Spleen (tissue), 11 donors: Measurements from ENCODE around the gene PXMP2. TPM values are rescaled to one million over a fixed set of nuclear protein-coding genes. Genes with fewer than 3 reads are reported as not detected.

Experiments used
- DNase-seq: peaks from one replicate; pipeline ENCODE4 v3.0.0-alpha.2; 2020
- H3K27ac ChIP-seq, 8 donors: fragments of 200-600 bp; sonication (generic) in 7 of 8; 1 replicate in 4 of 8; 2 replicates in 4 of 8; pipeline versions ENCODE4 v1.5.0 to v1.8.0; 2016 to 2021; ENCODE audit warnings: inconsistent platforms in 4 of 8, mild to moderate bottlenecking in 4 of 8, moderate library complexity in 1 of 8
- H3K27me3 ChIP-seq, 7 donors: fragments of 200-600 bp; sonication (generic) in 6 of 7; replicated peaks in 1 of 7; 1 replicate in 4 of 7; 2 replicates in 3 of 7; pipeline versions ENCODE4 v1.5.0 to v1.8.0; 2016 to 2021; ENCODE audit warnings: inconsistent platforms in 3 of 7, mild to moderate bottlenecking in 1 of 7
- H3K36me3 ChIP-seq, 6 donors: fragments of 200-600 bp; sonication (generic) in 5 of 6; 1 replicate in 4 of 6; 2 replicates in 2 of 6; pipeline versions ENCODE4 v1.5.0 to v1.8.0; 2016 to 2021; ENCODE audit warnings: inconsistent platforms in 2 of 6
- H3K4me1 ChIP-seq, 6 donors: fragments of 200-600 bp; sonication (generic) in 5 of 6; 1 replicate in 3 of 6; 2 replicates in 3 of 6; pipeline versions ENCODE4 v1.5.0 to v1.8.0; 2016 to 2021; ENCODE audit warnings: inconsistent platforms in 3 of 6
- H3K4me3 ChIP-seq, 8 donors: fragments of 200-600 bp; sonication (generic) in 7 of 8; 1 replicate in 4 of 8; 2 replicates in 4 of 8; pipeline versions ENCODE4 v1.5.0 to v1.8.0; 2016 to 2021; ENCODE audit warnings: inconsistent platforms in 4 of 8, mild to moderate bottlenecking in 4 of 8, moderate library complexity in 2 of 8
- H3K9me3 ChIP-seq, 8 donors: fragments of 200-600 bp; sonication (generic) in 7 of 8; 1 replicate in 4 of 8; 2 replicates in 4 of 8; pipeline versions ENCODE4 v1.5.0 to v1.8.0; 2016 to 2021; ENCODE audit warnings: inconsistent platforms in 4 of 8
- CTCF ChIP-seq, 11 experiments: fragments of 200-600 bp in 7 of 11; fragments of 450-650 bp in 4 of 11; sonication (generic) in 4 of 11; IDR thresholded peaks in 8 of 11; conservative IDR thresholded peaks in 3 of 11; 1 replicate in 7 of 11; 2 replicates in 4 of 11; pipeline versions ENCODE4 v1.4.0 to v1.8.0; 2016 to 2021; ENCODE audit warnings: antibody characterized with exemption in 11 of 11, inconsistent platforms in 4 of 11, mild to moderate bottlenecking in 1 of 11
- POLR2A ChIP-seq, 3 donors: fragments of 450-650 bp; IDR thresholded peaks; one replicate each; pipeline ENCODE4 v1.5.1; 2017; ENCODE audit warnings: antibody characterized with exemption in 3 of 3, mild to moderate bottlenecking in 1 of 3
- POLR2AphosphoS5 ChIP-seq, 3 donors: sonication (generic); formaldehyde crosslinking; IDR thresholded peaks; one replicate each; pipeline ENCODE4 v1.5.1; 2017; ENCODE audit warnings: antibody characterized with exemption in 3 of 3
- WGBS, 5 donors: extraction: QIAGEN DNeasy Blood & Tissue Kit in 3 of 5; methylation state at CpG; one replicate each; pipeline versions ENCODE4 v1.1.5 to v1.1.7; 2013 to 2018; 5-methylcytosine and 5-hydroxymethylcytosine counted together
- intact Hi-C: fragments of 100-400 bp; cut with DNase I; formaldehyde crosslinking; loops from one replicate; pipeline ENCODE4 v1.15.0; 2023; ENCODE audit warnings: low total_unique reads
- polyA plus RNA-seq, 3 donors: library from polyadenylated mRNA; stranded (reverse); fragments of 200-250 nt; gene quantifications; one replicate each; pipeline ENCODE4 v1.2.1, GENCODE V29; 2013
- total RNA-seq, 7 donors: library from RNA; depleted of rRNA in 3 of 7; stranded (reverse); fragments of >200 nt in 3 of 7; fragmentation: NEBNext Ultra II Directional in 4 of 7; extraction: Animal tissue kit (Norgen Biotek cat#: 25700) in 4 of 7; gene quantifications; one replicate each; pipeline versions ENCODE4 v1.1.0 to v1.2.1, GENCODE V29; 2016 to 2021
- donor health status: healthy with polysubstance abuse.
- donor health status: DM: no; HTN: no; CAD: no; lungs with moderate emphysema.
- donor health status: DM: no; HTN: no; CAD: no.
- donor health status: Bipolar disorder and iron deficiency.
- donor health status: healthy.
- donor health status: DM: no; HTN: no; CAD: no.
- donor health status: DM: yes; HTN: yes; CAD: no.

Gene PXMP2
- total and polyA plus RNA-seq, 10 donors = 3.3 to 19.6 (median 9.7) TPM

- Histone ChIP-seq H3K9me3 (no peaks in the 10 kb centered on the region), H3K27me3 (no peaks in the 10 kb centered on the region), H3K4me3 (peak overlapping the region in 2 of 8 donors; percentile 30 to 46), H3K27ac (peak overlapping the region in 7 of 8 donors; percentile 58 to 83 (median 72)), H3K4me1 (peaks cover 0 to 9% (median 0%) of the 10 kb centered on the region in 6 donors), H3K36me3 (peaks cover 6 to 98% (median 80%) of the 10 kb centered on the region in 6 donors)
- DNase-seq = no peak
- 72 to 87% (median 75%) methylated on average over 24 of the region's 24 CpGs for WGBS, 5 donors
- TF ChIP-seq POLR2AphosphoS5 (IDR thresholded peaks at IDR 0.05) (peak in 1 of 3 donors; percentile 51), POLR2A (IDR thresholded peaks at IDR 0.05) (no peak)
- intact Hi-C loops = no loop called here
Observed at GRCh38 chr12:132729541-132730320, 42.3 kb downstream of the PXMP2 start.

GRCh38 chr12:132730353-132730752 lies 43.0 kb downstream of the PXMP2 start:
- Histone ChIP-seq H3K27ac (peak overlapping the region in 5 of 8 donors; percentile 48 to 83 (median 72)), H3K4me3 (peak overlapping the region in 1 of 8 donors; percentile 46), H3K4me1 (peaks cover 0 to 9% (median 0%) of the 10 kb centered on the region in 6 donors), H3K9me3 (no peaks in the 10 kb centered on the region), H3K36me3 (peaks cover 6 to 98% (median 80%) of the 10 kb centered on the region in 6 donors), H3K27me3 (no peaks in the 10 kb centered on the region)
- intact Hi-C loops = no loop called here
- DNase-seq = no peak
- 82 to 96% (median 86%) methylated on average over 5 to 11 of the region's 11 CpGs for WGBS, 5 donors
- TF ChIP-seq CTCF (IDR thresholded peaks at IDR 0.05 in 8 of 11, conservative IDR thresholded peaks at IDR 0.05 in 3 of 11) (no peak), POLR2AphosphoS5 (IDR thresholded peaks at IDR 0.05) (peak in 1 of 3 donors; percentile 2)

- no peak for DNase-seq
- Histone ChIP-seq H3K4me1 (peaks cover 0 to 9% (median 0%) of the 10 kb centered on the region in 6 donors), H3K4me3 (no peak overlapping the region), H3K9me3 (no peaks in the 10 kb centered on the region), H3K27ac (no peak overlapping the region), H3K27me3 (no peaks in the 10 kb centered on the region), H3K36me3 (peaks cover 6 to 98% (median 81%) of the 10 kb centered on the region in 6 donors)
- 92 to 96% (median 95%) methylated on average over 17 of the region's 17 CpGs for WGBS, 5 donors
- no peak for TF ChIP-seq POLR2A (IDR thresholded peaks at IDR 0.05)
- no peak for TF ChIP-seq CTCF (IDR thresholded peaks at IDR 0.05 in 8 of 11, conservative IDR thresholded peaks at IDR 0.05 in 3 of 11)
- no peak for TF ChIP-seq POLR2AphosphoS5 (IDR thresholded peaks at IDR 0.05)
- intact Hi-C loops = no loop called here
Observed at GRCh38 chr12:132731574-132731973, 44.2 kb downstream of the PXMP2 start.

GRCh38 chr12:132734206-132734605 lies 46.8 kb downstream of the PXMP2 start:
- Histone ChIP-seq H3K4me1 (peaks cover 0 to 9% (median 0%) of the 10 kb centered on the region in 6 donors), H3K27me3 (no peaks in the 10 kb centered on the region), H3K36me3 (peaks cover 0 to 98% (median 82%) of the 10 kb centered on the region in 6 donors), H3K9me3 (no peaks in the 10 kb centered on the region), H3K4me3 (no peak overlapping the region), H3K27ac (no peak overlapping the region)
- DNase-seq = no peak
- WGBS, 5 donors = 74 to 86% (median 80%) methylated on average over 10 of the region's 10 CpGs
- TF ChIP-seq CTCF (IDR thresholded peaks at IDR 0.05 in 8 of 11, conservative IDR thresholded peaks at IDR 0.05 in 3 of 11) = no peak
- no peak for TF ChIP-seq POLR2AphosphoS5 (IDR thresholded peaks at IDR 0.05)
- TF ChIP-seq POLR2A (IDR thresholded peaks at IDR 0.05) = no peak
- intact Hi-C loops = no loop called here
